Measurements from ENCODE around the gene CAPN3. TPM values are rescaled to one million over a fixed set of nuclear protein-coding genes. Genes with fewer than 3 reads are reported as not detected.

CAPN3 gene
- total RNA-seq, 4 donors from 2014 or later: 96.8 to 263 (median 163) TPM

DNA sequence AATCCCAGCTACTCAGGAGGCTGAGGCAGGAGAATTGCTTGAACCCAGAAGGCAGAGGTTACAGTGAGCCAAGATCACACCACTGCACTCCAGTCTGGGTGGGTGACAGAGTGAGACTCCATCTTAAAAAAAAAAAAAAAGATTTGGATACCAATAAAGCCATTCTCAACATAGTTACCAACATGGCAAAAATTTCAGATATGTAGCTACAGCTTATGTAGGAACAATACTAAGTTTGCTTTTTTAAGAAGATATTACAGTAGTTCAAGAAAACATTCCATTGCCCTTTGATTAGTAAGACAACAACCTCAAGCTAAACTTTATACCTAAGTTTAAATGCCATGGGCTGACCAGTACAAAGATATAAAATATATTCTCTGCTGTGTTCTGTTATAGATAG, 97.2 kb downstream of the CAPN3 start:
- in situ Hi-C loops (cut with MboI; ENCODE audit: low sequenced_read_pairs in 4 of 4): no loop called here

DNA sequence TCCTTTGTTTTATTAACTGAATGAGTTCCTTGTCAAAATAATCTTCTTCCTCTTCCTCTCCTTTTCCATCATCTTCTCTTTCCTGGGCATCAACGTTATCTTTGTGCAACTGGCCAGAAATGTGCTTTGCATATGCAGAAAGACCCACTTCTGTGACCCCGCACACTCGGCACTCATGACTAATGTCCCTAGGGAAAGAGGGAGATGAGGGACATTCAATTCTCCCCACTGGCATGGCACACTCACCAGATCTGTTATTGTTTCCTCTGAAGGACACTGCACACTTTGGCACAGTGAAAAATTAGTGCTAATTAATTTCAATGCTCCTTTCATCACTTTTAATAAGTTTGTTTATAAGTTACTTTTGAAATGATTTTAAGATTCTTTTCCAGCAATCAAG, 97.7 kb downstream of the CAPN3 start:
- in situ Hi-C loops (cut with MboI; ENCODE audit: low sequenced_read_pairs in 4 of 4) (no loop called here), intact Hi-C loops (cut with DNase I; ENCODE audit: low total_unique reads) (loop anchor here (1.0 to 2.0 kb wide), 2 partner anchors 14 to 124 kb away; no protein-coding TSS in a partner anchor)
- no peak for DNase-seq
- peak overlapping the region; percentile 20 to 53 (median 45) for H3K4me3 ChIP-seq
- H3K27ac ChIP-seq: peak overlapping the region; percentile 82 to 92 (median 88)
- peaks cover 55 to 57% of the 10 kb centered on the region in 2 donors for H3K4me1 ChIP-seq
- no peak for TF ChIP-seq POLR2A (IDR thresholded peaks at IDR 0.05)
- TF ChIP-seq, protein P1, sequence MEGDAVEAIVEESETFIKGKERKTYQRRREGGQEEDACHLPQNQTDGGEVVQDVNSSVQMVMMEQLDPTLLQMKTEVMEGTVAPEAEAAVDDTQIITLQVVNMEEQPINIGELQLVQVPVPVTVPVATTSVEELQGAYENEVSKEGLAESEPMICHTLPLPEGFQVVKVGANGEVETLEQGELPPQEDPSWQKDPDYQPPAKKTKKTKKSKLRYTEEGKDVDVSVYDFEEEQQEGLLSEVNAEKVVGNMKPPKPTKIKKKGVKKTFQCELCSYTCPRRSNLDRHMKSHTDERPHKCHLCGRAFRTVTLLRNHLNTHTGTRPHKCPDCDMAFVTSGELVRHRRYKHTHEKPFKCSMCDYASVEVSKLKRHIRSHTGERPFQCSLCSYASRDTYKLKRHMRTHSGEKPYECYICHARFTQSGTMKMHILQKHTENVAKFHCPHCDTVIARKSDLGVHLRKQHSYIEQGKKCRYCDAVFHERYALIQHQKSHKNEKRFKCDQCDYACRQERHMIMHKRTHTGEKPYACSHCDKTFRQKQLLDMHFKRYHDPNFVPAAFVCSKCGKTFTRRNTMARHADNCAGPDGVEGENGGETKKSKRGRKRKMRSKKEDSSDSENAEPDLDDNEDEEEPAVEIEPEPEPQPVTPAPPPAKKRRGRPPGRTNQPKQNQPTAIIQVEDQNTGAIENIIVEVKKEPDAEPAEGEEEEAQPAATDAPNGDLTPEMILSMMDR (IDR thresholded peaks at IDR 0.05 in 4 of 5, conservative IDR thresholded peaks at IDR 0.05 in 1 of 5): no peak
- H3K27me3 ChIP-seq: no peaks in the 10 kb centered on the region
- H3K9me3 ChIP-seq: no peaks in the 10 kb centered on the region
- peak; percentile 63 to 64 for ATAC-seq
- H3K36me3 ChIP-seq: no peaks in the 10 kb centered on the region

More for the DNA sequence above, 97.2 kb downstream of the CAPN3 start:
- no peak for DNase-seq
- Histone ChIP-seq H3K4me3 (peak overlapping the region; percentile 20 to 53 (median 45)), H3K27ac (peak overlapping the region; percentile 82 to 92 (median 88)), H3K27me3 (no peaks in the 10 kb centered on the region), H3K36me3 (no peaks in the 10 kb centered on the region), H3K9me3 (no peaks in the 10 kb centered on the region), H3K4me1 (peaks cover 57 to 60% of the 10 kb centered on the region in 2 donors)
- ATAC-seq: no peak
- TF ChIP-seq, protein P1 (IDR thresholded peaks at IDR 0.05 in 4 of 5, conservative IDR thresholded peaks at IDR 0.05 in 1 of 5): no peak
- TF ChIP-seq POLR2A (IDR thresholded peaks at IDR 0.05): no peak
- intact Hi-C loops (cut with DNase I; ENCODE audit: low total_unique reads): loop anchor here (2.0 kb wide), 1 partner anchor 14 kb away; no protein-coding TSS in a partner anchor

DNA sequence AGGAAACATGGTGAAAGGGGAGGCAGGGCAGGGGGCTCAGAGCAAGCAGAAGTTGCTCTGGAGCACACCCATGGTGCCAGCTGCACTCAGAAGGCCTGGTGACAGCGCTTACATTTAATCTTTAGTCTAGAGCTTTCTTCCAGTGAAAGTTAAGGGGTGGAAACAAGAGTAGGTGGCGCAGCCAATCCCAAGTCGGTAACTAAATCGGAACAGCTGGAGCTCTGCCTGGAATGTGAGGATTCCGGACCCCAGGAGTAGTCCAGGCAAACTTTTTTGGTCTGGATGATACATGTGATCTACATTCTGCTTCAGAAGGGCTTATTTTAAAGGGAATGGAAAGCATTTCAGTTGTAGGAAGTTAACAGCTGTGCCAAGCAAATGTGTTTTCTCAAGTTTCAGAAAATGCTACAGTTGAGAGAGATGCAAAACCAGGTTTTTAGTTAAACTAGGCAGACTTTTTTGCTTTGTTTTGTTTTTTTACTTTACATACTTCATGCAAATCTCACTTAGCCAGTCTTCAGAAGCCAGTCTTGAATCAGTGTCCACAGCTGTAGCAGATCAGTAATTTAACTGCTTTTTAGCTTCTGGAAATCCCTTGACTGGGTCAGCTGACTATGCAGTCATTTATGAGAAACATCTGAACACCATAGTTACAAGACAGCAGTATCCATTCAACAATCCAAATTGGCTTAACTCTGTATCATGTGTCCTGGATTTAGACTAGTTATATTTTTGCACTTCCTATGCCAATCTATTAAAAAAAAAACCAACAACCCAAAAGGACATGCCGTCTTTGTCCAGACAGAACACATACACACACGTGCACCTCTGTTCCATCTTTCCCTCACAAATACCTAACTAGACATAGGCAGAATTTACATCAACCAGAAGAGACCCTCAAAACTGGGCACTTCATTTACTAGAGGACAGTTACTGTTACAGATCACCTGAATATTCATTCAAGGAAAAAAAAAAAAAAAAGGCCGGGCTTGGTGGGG, 98.4 kb downstream of the CAPN3 start:
- intact Hi-C loops (cut with DNase I; ENCODE audit: low total_unique reads) (loop anchor here (1.0 to 2.0 kb wide), 2 partner anchors 13 to 124 kb away; no protein-coding TSS in a partner anchor), in situ Hi-C loops (cut with MboI; ENCODE audit: low sequenced_read_pairs in 4 of 4) (no loop called here)
- peak overlapping the region; percentile 82 to 92 (median 88) for H3K27ac ChIP-seq
- TF ChIP-seq POLR2A (IDR thresholded peaks at IDR 0.05): peak; percentile 60 to 89
- TF ChIP-seq, protein P1 (IDR thresholded peaks at IDR 0.05 in 4 of 5, conservative IDR thresholded peaks at IDR 0.05 in 1 of 5): no peak
- DNase-seq (peak; percentile 80 to 84), ATAC-seq (peak; percentile 91 to 92)
- H3K9me3 ChIP-seq: no peaks in the 10 kb centered on the region
- H3K4me1 ChIP-seq: peaks cover 50 to 51% of the 10 kb centered on the region in 2 donors
- no peaks in the 10 kb centered on the region for H3K36me3 ChIP-seq
- H3K4me3 ChIP-seq: peak overlapping the region; percentile 20 to 53 (median 45)
- no peaks in the 10 kb centered on the region for H3K27me3 ChIP-seq

DNA sequence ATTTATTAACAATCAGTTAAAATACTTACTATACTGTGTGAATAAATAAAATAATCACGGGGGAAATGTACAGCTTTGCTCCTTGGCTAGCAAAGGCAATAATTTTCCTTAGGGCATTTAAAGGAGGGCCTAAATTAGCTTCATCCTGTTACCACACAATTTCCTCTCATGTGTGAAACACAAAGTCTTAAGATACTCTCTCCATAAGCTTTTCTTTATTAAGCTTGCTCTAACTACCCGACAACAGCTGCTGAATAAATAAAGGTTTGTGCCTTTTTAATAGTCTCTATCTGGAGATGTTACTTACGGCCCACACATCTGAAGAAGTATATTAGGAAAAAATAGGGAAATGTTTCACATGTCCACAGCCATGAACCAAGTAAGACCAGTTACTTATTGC, 102.0 kb downstream of the CAPN3 start:
- DNase-seq (no peak), ATAC-seq (no peak)
- H3K4me1 ChIP-seq: peaks cover 36 to 46% of the 10 kb centered on the region in 2 donors
- H3K9me3 ChIP-seq: no peaks in the 10 kb centered on the region
- peaks cover 0 to 9% of the 10 kb centered on the region in 2 donors for H3K36me3 ChIP-seq
- H3K4me3 ChIP-seq: no peak overlapping the region
- intact Hi-C loops (cut with DNase I; ENCODE audit: low total_unique reads): no loop called here
- TF ChIP-seq POLR2A (IDR thresholded peaks at IDR 0.05): no peak
- H3K27me3 ChIP-seq: no peaks in the 10 kb centered on the region
- in situ Hi-C loops (cut with MboI; ENCODE audit: low sequenced_read_pairs in 4 of 4): no loop called here
- peak overlapping the region; percentile 56 to 92 (median 75) for H3K27ac ChIP-seq

Other genes with a start within 250 kb of the CAPN3 start
- gene PLA2G4F, start 202.9 kb upstream of the CAPN3 start, total RNA-seq: 1 to 10 TPM; 1.0 to 8.4 (median 4.9) TPM
- gene VPS39, start 151.2 kb upstream of the CAPN3 start, total RNA-seq: 10 to 100 TPM; 28.8 to 41.8 (median 35.2) TPM
- gene GANC, start 86.3 kb upstream of the CAPN3 start, total RNA-seq: 10 to 100 TPM in 2 of 4 donors, 1 to 10 TPM in 2; 5.9 to 26.3 (median 11.9) TPM
- 10 to 100 TPM; 29.4 to 67.6 (median 37.4) TPM for gene TMEM87A, start 86.1 kb upstream of the CAPN3 start, total RNA-seq
- gene ZNF106, start 131.6 kb downstream of the CAPN3 start, total RNA-seq: 100 to 1,000 TPM; 340 to 487 (median 414) TPM
- gene SNAP23, start 136.1 kb downstream of the CAPN3 start, total RNA-seq: 10 to 100 TPM; 26.7 to 74.3 (median 40.2) TPM
- 10 to 100 TPM in 2 of 4 donors, 1 to 10 TPM in 2; 6.0 to 15.4 (median 10.0) TPM for gene LRRC57, start 189.3 kb downstream of the CAPN3 start, total RNA-seq
- 10 to 100 TPM; 24.7 to 31.9 (median 27.8) TPM for gene HAUS2, start 189.3 kb downstream of the CAPN3 start, total RNA-seq
- 1 to 10 TPM; 1.6 to 3.5 (median 2.0) TPM for gene STARD9, start 216.1 kb downstream of the CAPN3 start, total RNA-seq